ENCODE data around the gene CLCN5. TPM values are rescaled to one million over a fixed set of nuclear protein-coding genes. Genes with fewer than 3 reads are reported as not detected.
"Not testable (repeated sequence)": the region's sequence is repeated elsewhere in the genome, so short reads cannot be mapped to it uniquely, and the experiment has no call there.

The CLCN5 gene
- total RNA-seq, 1 donor from 2014 or later, result 4.2 TPM

- Mint-ChIP-seq H3K4me3 (no peak overlapping the region), H3K9me3 (no peaks in the 10 kb centered on the region), H3K4me1 (peaks cover 17% of the 10 kb centered on the region), H3K36me3 (ENCODE audit: low read depth) (no peaks in the 10 kb centered on the region), H3K27me3 (no peaks in the 10 kb centered on the region), H3K27ac (no peak overlapping the region)
- ATAC-seq (ENCODE audit: low read depth), result no peak
- POLR2A ChIA-PET, result no interaction called here
- intact Hi-C loops (cut with micrococcal nuclease), result no loop called here
- TF ChIP-seq CTCF (IDR thresholded peaks at IDR 0.05), result no peak
- no peak for DNase-seq
- CTCF ChIA-PET, result no interaction called here
Measured at GRCh38 chrX:49999087-49999486, 76.7 kb downstream of the CLCN5 start.

GRCh38 chrX:50000937-50001542 lies 78.6 kb downstream of the CLCN5 start:
- Mint-ChIP-seq H3K36me3 (ENCODE audit: low read depth) (no peaks in the 10 kb centered on the region), H3K9me3 (no peaks in the 10 kb centered on the region), H3K27ac (no peak overlapping the region), H3K4me3 (no peak overlapping the region), H3K27me3 (no peaks in the 10 kb centered on the region), H3K4me1 (peaks cover 17% of the 10 kb centered on the region)
- no peak for TF ChIP-seq CTCF (IDR thresholded peaks at IDR 0.05)
- ChIA-PET POLR2A (no interaction called here), CTCF (no interaction called here)
- intact Hi-C loops (cut with micrococcal nuclease), result no loop called here
- ATAC-seq (ENCODE audit: low read depth), result no peak
- no peak for DNase-seq

GRCh38 chrX:50002067-50002714 lies 79.8 kb downstream of the CLCN5 start:
- ChIA-PET CTCF (interaction anchor here (0.7 kb wide), 1 partner anchor 87 kb away, joined by 3 read pairs; no protein-coding TSS in a partner anchor), POLR2A (no interaction called here)
- intact Hi-C loops (cut with micrococcal nuclease), result no loop called here
- DNase-seq, result no peak
- no peak overlapping the region for H3K4me3 Mint-ChIP-seq
- ATAC-seq (ENCODE audit: low read depth), result no peak
- no peak for TF ChIP-seq CTCF (IDR thresholded peaks at IDR 0.05)
- H3K27ac Mint-ChIP-seq, result no peak overlapping the region
- peaks cover 17% of the 10 kb centered on the region for H3K4me1 Mint-ChIP-seq
- no peaks in the 10 kb centered on the region for H3K9me3 Mint-ChIP-seq
- H3K36me3 Mint-ChIP-seq (ENCODE audit: low read depth), result no peaks in the 10 kb centered on the region
- H3K27me3 Mint-ChIP-seq, result no peaks in the 10 kb centered on the region

GRCh38 chrX:50003467-50003866 lies 81.1 kb downstream of the CLCN5 start:
- Mint-ChIP-seq H3K4me1 (peaks cover 17% of the 10 kb centered on the region), H3K4me3 (no peak overlapping the region), H3K36me3 (ENCODE audit: low read depth) (no peaks in the 10 kb centered on the region), H3K9me3 (no peaks in the 10 kb centered on the region), H3K27me3 (no peaks in the 10 kb centered on the region), H3K27ac (no peak overlapping the region)
- intact Hi-C loops (cut with micrococcal nuclease), result no loop called here
- ATAC-seq (ENCODE audit: low read depth) (no peak), DNase-seq (no peak)
- ChIA-PET CTCF (no interaction called here), POLR2A (no interaction called here)
- no peak for TF ChIP-seq CTCF (IDR thresholded peaks at IDR 0.05)

- ATAC-seq (ENCODE audit: low read depth), result no peak
- no peak for DNase-seq
- ChIA-PET CTCF (no interaction called here), POLR2A (no interaction called here)
- intact Hi-C loops (cut with micrococcal nuclease), result no loop called here
- no peak for TF ChIP-seq CTCF (IDR thresholded peaks at IDR 0.05)
- Mint-ChIP-seq H3K27ac (no peak overlapping the region), H3K9me3 (no peaks in the 10 kb centered on the region), H3K4me3 (no peak overlapping the region), H3K27me3 (no peaks in the 10 kb centered on the region), H3K36me3 (ENCODE audit: low read depth) (no peaks in the 10 kb centered on the region), H3K4me1 (peaks cover 17% of the 10 kb centered on the region)
Measured at GRCh38 chrX:50003927-50004326, 81.5 kb downstream of the CLCN5 start.

- H3K9me3 Mint-ChIP-seq; ATAC-seq (ENCODE audit: low read depth); POLR2A ChIA-PET; H3K4me3 Mint-ChIP-seq; DNase-seq; H3K27me3 Mint-ChIP-seq; CTCF ChIA-PET; H3K27ac Mint-ChIP-seq; H3K4me1 Mint-ChIP-seq; intact Hi-C loops (cut with micrococcal nuclease); H3K36me3 Mint-ChIP-seq (ENCODE audit: low read depth): not testable (repeated sequence)
Measured at GRCh38 chrX:50025591-50025990, 103.2 kb downstream of the CLCN5 start.

All from activated B cell treated with CpG ODN at 0.5 μM for 24 hours (primary cell).